Spleen (tissue), 11 donors: Measurements from ENCODE around the gene LCE5A. TPM values are rescaled to one million over a fixed set of nuclear protein-coding genes. Genes with fewer than 3 reads are reported as not detected.

Experiments
- DNase-seq: peaks from one replicate; pipeline ENCODE4 v3.0.0-alpha.2; 2020
- H3K27ac ChIP-seq, 8 donors: fragments of 200-600 bp; sonication (generic) in 7 of 8; 1 replicate in 4 of 8; 2 replicates in 4 of 8; pipeline versions ENCODE4 v1.5.0 to v1.8.0; 2016 to 2021; ENCODE audit warnings: inconsistent platforms in 4 of 8, mild to moderate bottlenecking in 4 of 8, moderate library complexity in 1 of 8
- H3K27me3 ChIP-seq, 7 donors: fragments of 200-600 bp; sonication (generic) in 6 of 7; replicated peaks in 1 of 7; 1 replicate in 4 of 7; 2 replicates in 3 of 7; pipeline versions ENCODE4 v1.5.0 to v1.8.0; 2016 to 2021; ENCODE audit warnings: inconsistent platforms in 3 of 7, mild to moderate bottlenecking in 1 of 7
- H3K36me3 ChIP-seq, 6 donors: fragments of 200-600 bp; sonication (generic) in 5 of 6; 1 replicate in 4 of 6; 2 replicates in 2 of 6; pipeline versions ENCODE4 v1.5.0 to v1.8.0; 2016 to 2021; ENCODE audit warnings: inconsistent platforms in 2 of 6
- H3K4me1 ChIP-seq, 6 donors: fragments of 200-600 bp; sonication (generic) in 5 of 6; 1 replicate in 3 of 6; 2 replicates in 3 of 6; pipeline versions ENCODE4 v1.5.0 to v1.8.0; 2016 to 2021; ENCODE audit warnings: inconsistent platforms in 3 of 6
- H3K4me3 ChIP-seq, 8 donors: fragments of 200-600 bp; sonication (generic) in 7 of 8; 1 replicate in 4 of 8; 2 replicates in 4 of 8; pipeline versions ENCODE4 v1.5.0 to v1.8.0; 2016 to 2021; ENCODE audit warnings: inconsistent platforms in 4 of 8, mild to moderate bottlenecking in 4 of 8, moderate library complexity in 2 of 8
- H3K9me3 ChIP-seq, 8 donors: fragments of 200-600 bp; sonication (generic) in 7 of 8; 1 replicate in 4 of 8; 2 replicates in 4 of 8; pipeline versions ENCODE4 v1.5.0 to v1.8.0; 2016 to 2021; ENCODE audit warnings: inconsistent platforms in 4 of 8
- POLR2A ChIP-seq, 3 donors: fragments of 450-650 bp; IDR thresholded peaks; one replicate each; pipeline ENCODE4 v1.5.1; 2017; ENCODE audit warnings: antibody characterized with exemption in 3 of 3, mild to moderate bottlenecking in 1 of 3
- POLR2AphosphoS5 ChIP-seq, 3 donors: sonication (generic); formaldehyde crosslinking; IDR thresholded peaks; one replicate each; pipeline ENCODE4 v1.5.1; 2017; ENCODE audit warnings: antibody characterized with exemption in 3 of 3
- WGBS, 5 donors: extraction: QIAGEN DNeasy Blood & Tissue Kit in 3 of 5; methylation state at CpG; one replicate each; pipeline versions ENCODE4 v1.1.5 to v1.1.7; 2013 to 2018; 5-methylcytosine and 5-hydroxymethylcytosine counted together
- intact Hi-C: fragments of 100-400 bp; cut with DNase I; formaldehyde crosslinking; loops from one replicate; pipeline ENCODE4 v1.15.0; 2023; ENCODE audit warnings: low total_unique reads
- polyA plus RNA-seq, 3 donors: library from polyadenylated mRNA; stranded (reverse); fragments of 200-250 nt; gene quantifications; one replicate each; pipeline ENCODE4 v1.2.1, GENCODE V29; 2013
- total RNA-seq, 7 donors: library from RNA; depleted of rRNA in 3 of 7; stranded (reverse); fragments of >200 nt in 3 of 7; fragmentation: NEBNext Ultra II Directional in 4 of 7; extraction: Animal tissue kit (Norgen Biotek cat#: 25700) in 4 of 7; gene quantifications; one replicate each; pipeline versions ENCODE4 v1.1.0 to v1.2.1, GENCODE V29; 2016 to 2021
- TF ChIP-seq, protein P1 (sequence below), 11 experiments: fragments of 200-600 bp in 7 of 11; fragments of 450-650 bp in 4 of 11; sonication (generic) in 4 of 11; IDR thresholded peaks in 8 of 11; conservative IDR thresholded peaks in 3 of 11; 1 replicate in 7 of 11; 2 replicates in 4 of 11; pipeline versions ENCODE4 v1.4.0 to v1.8.0; 2016 to 2021; ENCODE audit warnings: antibody characterized with exemption in 11 of 11, inconsistent platforms in 4 of 11, mild to moderate bottlenecking in 1 of 11
- donor health status: healthy with polysubstance abuse.
- donor health status: DM: no; HTN: no; CAD: no; lungs with moderate emphysema.
- donor health status: DM: no; HTN: no; CAD: no.
- donor health status: Bipolar disorder and iron deficiency.
- donor health status: healthy.
- donor health status: DM: no; HTN: no; CAD: no.
- donor health status: DM: yes; HTN: yes; CAD: no.

Gene LCE5A
- total and polyA plus RNA-seq, 10 donors = not detected

DNA sequence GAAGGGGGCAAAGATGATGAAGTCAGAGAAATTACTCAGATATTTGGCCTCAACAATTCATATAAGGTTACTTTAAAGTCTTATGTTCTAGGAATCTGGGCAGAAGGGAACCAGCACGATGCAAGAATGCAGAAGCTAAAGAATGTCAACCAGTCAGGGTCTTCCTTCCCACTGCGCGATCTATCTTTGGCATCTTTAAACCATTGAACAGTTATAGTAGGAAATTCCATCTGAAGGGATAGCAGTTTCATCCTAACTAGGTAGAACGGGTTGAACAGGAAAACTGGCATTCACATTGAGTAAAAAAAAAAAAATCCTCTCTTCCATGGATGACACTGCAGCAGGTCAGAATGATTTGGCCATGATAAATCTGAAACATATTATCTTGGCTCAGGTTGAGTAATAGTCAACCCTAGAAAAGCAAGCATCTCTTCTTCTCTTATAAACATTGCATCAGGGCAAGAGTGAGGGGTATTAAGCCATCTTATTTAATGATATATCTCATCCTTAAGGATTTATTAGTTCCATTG is 10.0 kb downstream of the LCE5A start:
- intact Hi-C loops = no loop called here
- TF ChIP-seq POLR2A (IDR thresholded peaks at IDR 0.05) (no peak), POLR2AphosphoS5 (IDR thresholded peaks at IDR 0.05) (no peak)
- TF ChIP-seq, protein P1, sequence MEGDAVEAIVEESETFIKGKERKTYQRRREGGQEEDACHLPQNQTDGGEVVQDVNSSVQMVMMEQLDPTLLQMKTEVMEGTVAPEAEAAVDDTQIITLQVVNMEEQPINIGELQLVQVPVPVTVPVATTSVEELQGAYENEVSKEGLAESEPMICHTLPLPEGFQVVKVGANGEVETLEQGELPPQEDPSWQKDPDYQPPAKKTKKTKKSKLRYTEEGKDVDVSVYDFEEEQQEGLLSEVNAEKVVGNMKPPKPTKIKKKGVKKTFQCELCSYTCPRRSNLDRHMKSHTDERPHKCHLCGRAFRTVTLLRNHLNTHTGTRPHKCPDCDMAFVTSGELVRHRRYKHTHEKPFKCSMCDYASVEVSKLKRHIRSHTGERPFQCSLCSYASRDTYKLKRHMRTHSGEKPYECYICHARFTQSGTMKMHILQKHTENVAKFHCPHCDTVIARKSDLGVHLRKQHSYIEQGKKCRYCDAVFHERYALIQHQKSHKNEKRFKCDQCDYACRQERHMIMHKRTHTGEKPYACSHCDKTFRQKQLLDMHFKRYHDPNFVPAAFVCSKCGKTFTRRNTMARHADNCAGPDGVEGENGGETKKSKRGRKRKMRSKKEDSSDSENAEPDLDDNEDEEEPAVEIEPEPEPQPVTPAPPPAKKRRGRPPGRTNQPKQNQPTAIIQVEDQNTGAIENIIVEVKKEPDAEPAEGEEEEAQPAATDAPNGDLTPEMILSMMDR (IDR thresholded peaks at IDR 0.05 in 8 of 11, conservative IDR thresholded peaks at IDR 0.05 in 3 of 11) = no peak
- Histone ChIP-seq H3K4me3 (no peak overlapping the region), H3K36me3 (no peaks in the 10 kb centered on the region), H3K9me3 (peaks cover 0 to 14% (median 2%) of the 10 kb centered on the region in 8 donors), H3K4me1 (peaks cover 0 to 3% (median under 1%) of the 10 kb centered on the region in 6 donors), H3K27me3 (peaks cover 0 to 65% (median 10%) of the 10 kb centered on the region in 7 donors), H3K27ac (peak overlapping the region in 2 of 8 donors; percentile 35 to 64)
- DNase-seq = no peak
- 57 to 65% (median 61%) methylated on average over 4 of the region's 4 CpGs for WGBS, 5 donors

DNA sequence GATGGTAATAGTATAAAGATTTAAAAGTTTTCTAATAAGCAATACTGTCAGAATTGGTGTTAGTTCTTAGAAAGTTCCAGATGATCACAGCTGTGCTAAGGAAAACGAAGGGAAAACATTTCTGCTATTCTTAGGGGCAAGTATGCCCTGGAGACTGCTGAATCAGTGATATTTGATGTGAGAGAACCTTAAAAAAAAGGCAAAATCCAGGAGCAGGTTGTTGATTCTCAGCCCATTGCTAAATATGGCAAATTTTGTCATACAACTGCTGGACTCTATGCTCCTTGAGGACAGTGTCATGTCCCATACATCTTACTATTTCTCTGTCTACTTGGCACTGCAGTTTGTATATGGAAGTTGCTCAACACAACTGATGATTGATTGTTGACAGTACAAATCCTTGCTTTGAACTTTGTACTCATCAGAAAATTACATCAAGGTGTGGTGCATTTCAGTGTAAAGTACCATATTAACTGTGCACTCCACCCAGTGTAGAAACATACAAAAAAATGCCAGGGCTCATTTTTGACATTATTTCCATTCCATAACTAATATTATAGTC is 14.6 kb downstream of the LCE5A start:
- TF ChIP-seq POLR2A (IDR thresholded peaks at IDR 0.05) (no peak), POLR2AphosphoS5 (IDR thresholded peaks at IDR 0.05) (no peak)
- TF ChIP-seq, protein P1 (IDR thresholded peaks at IDR 0.05 in 8 of 11, conservative IDR thresholded peaks at IDR 0.05 in 3 of 11) = no peak
- peaks cover 0 to 32% (median 0%) of the 10 kb centered on the region in 7 donors for H3K27me3 ChIP-seq
- no peaks in the 10 kb centered on the region for H3K36me3 ChIP-seq
- no peak for DNase-seq
- H3K27ac ChIP-seq = no peak overlapping the region
- 21 to 37% (median 28%) methylated on average over 1 of the region's 1 CpG for WGBS, 5 donors
- peaks cover 0 to 14% (median 4%) of the 10 kb centered on the region in 8 donors for H3K9me3 ChIP-seq
- H3K4me1 ChIP-seq = no peaks in the 10 kb centered on the region
- no peak overlapping the region for H3K4me3 ChIP-seq
- intact Hi-C loops = no loop called here

DNA sequence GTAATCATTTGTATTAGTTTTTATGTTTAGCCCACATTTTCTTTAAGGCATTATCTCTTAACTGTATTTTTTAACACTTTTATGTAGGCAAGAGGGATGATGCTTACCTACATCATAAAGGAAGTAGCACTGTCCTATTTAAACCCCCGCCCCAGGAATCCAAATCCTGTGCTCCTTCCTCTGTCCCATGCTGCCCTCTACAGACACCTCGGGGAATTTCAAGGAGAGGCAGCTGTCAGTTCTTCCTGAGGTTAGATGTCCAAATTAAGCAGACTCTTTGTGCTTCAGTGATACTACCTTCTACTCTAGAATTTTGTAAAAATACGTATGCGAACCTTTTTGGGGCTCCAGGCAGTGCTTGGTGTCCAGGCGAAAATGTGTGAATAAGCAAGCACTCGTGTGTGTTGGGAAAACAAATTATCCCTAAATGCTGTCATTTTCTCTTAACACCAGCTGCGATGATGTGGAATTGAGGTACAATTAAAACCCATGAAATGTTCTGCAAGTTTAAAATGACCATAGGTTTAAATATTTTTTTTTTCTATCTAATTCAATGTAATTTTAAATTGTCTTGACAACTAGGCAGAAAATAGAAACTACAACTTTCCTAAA is 22.8 kb downstream of the LCE5A start:
- WGBS, 5 donors = 22 to 28% (median 24%) methylated on average over 7 of the region's 7 CpGs
- DNase-seq = no peak
- Histone ChIP-seq H3K9me3 (peaks cover 0 to 8% (median 0%) of the 10 kb centered on the region in 8 donors), H3K4me1 (no peaks in the 10 kb centered on the region), H3K36me3 (no peaks in the 10 kb centered on the region), H3K27ac (no peak overlapping the region), H3K4me3 (no peak overlapping the region), H3K27me3 (peaks cover 0 to 34% (median 6%) of the 10 kb centered on the region in 7 donors)
- TF ChIP-seq POLR2AphosphoS5 (IDR thresholded peaks at IDR 0.05) (no peak), POLR2A (IDR thresholded peaks at IDR 0.05) (no peak)
- TF ChIP-seq, protein P1 (IDR thresholded peaks at IDR 0.05 in 8 of 11, conservative IDR thresholded peaks at IDR 0.05 in 3 of 11) = peak in 6 of 11 experiments; percentile 30 to 66 (median 42)
- intact Hi-C loops = no loop called here

DNA sequence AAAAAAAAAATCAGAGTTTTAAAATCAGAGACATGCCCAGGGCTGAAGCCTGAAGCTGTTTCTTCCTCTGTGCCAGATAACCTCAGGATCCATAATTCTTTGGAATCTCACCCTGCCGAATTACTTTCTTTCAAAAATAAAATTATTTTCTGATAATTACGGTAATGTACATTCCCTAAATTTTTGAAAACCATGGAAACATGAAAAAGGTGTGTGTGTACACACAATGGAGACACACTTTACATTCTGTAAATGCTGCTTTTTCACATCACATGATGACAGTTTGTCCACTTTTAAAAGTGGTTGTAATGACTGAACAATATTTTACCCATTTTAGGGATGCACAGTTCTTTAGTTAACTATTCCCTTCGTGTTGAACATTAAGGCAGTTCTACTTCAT is 25.2 kb downstream of the LCE5A start:
- Histone ChIP-seq H3K27me3 (peaks cover 0 to 51% (median 10%) of the 10 kb centered on the region in 7 donors), H3K36me3 (no peaks in the 10 kb centered on the region), H3K27ac (no peak overlapping the region), H3K4me3 (no peak overlapping the region), H3K4me1 (no peaks in the 10 kb centered on the region), H3K9me3 (peaks cover 0 to 8% (median 0%) of the 10 kb centered on the region in 8 donors)
- intact Hi-C loops = no loop called here
- 74 to 84% (median 76%) methylated on average over 3 of the region's 3 CpGs for WGBS, 5 donors
- TF ChIP-seq POLR2A (IDR thresholded peaks at IDR 0.05) (no peak), POLR2AphosphoS5 (IDR thresholded peaks at IDR 0.05) (no peak)
- TF ChIP-seq, protein P1 (IDR thresholded peaks at IDR 0.05 in 8 of 11, conservative IDR thresholded peaks at IDR 0.05 in 3 of 11) = no peak
- no peak for DNase-seq
